Parietal lobe (tissue), 1 donor: ENCODE measurements around the gene SNAPC1. TPM values are rescaled to one million over a fixed set of nuclear protein-coding genes. Genes with fewer than 3 reads are reported as not detected.

Experiments used
- total RNA-seq: library from RNA; depleted of rRNA; stranded (reverse); fragments of >200 nt; gene quantifications from one replicate; pipeline ENCODE4 v1.2.3, GENCODE V29; 2014

SNAPC1 gene, protein sequence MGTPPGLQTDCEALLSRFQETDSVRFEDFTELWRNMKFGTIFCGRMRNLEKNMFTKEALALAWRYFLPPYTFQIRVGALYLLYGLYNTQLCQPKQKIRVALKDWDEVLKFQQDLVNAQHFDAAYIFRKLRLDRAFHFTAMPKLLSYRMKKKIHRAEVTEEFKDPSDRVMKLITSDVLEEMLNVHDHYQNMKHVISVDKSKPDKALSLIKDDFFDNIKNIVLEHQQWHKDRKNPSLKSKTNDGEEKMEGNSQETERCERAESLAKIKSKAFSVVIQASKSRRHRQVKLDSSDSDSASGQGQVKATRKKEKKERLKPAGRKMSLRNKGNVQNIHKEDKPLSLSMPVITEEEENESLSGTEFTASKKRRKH
- total RNA-seq, result 4.4 TPM

DNA sequence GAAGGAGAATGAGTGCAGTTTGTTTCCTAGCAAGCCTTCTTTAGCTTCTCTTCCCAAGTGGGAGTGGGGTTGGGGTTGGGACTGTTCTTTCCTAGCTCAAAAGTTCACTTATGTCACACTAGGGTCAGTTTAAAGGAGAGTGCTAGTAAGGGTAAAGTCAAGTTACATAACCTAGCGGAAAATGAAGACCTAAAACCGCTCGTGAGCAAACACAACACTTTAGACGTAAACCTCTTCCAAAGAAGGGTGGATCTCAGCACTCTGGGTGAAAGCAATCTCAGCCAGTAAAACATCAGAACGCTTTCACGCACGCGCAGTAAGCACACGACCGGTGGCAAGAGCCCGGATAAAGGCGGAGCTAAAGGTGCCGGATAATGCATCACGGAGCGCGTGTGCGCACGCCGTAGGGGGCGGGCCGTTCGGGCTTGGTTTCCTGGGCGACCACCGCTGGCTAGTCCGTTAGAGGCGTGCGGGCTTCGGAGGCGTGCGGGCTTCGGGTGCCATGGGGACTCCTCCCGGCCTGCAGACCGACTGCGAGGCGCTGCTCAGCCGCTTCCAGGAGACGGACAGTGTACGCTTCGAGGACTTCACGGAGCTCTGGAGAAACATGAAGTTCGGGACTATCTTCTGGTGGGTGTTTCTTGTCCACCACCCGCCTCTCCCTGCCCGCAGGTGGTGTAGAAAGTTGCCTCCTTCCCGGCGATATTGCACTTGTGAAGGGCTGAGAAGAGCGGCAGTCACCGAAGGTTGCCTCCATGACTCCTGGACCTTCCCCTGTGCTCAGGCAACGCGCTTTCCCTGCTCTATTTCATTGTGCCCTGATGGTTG is at the start of gene SNAPC1:
Gene SNAPC1, plus strand, starts transcription at position 462 of the 828 bp plus-strand sequence. Its CDS starts 41 bp downstream, at position 503.

DNA sequence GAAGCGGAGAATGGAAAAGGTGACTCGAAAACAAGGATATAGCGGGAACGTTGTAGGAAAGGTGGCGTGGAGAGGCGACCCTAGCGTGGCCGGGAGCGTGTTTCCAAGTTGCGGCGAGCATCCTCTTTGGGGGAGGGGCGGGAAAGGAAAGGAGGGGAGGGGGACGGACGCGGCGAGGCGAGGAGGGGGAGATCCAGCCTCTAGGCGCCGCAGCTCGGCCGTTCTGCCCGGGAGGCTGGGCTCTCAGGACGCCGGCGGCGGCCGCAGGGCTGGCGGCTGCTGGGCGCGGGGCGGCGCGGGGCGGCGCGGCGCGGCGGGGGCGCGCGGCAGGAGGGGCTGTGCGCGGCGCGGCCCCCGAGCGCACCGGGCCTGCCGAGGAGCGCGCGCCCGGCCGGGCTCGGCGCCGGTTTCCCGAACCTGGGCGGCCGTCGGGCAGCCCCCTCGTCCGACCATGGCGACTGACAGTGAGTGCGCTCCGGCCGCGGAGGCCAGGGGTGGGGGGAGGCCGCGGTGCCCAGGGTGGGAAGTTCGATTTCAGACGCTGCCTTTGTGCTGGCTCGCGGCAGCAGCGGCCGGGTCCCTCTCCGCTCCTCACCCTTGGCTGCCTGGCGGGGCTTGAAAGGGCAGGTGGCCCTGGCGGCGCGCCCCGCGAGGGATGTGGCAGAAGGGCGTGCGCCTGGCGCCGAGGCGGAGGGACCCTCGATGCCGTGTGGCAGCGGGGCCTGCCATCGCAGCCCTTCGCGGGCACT is 50.3 kb downstream of the SNAPC1 start, which contains the start of gene SYT16:
Gene SYT16, plus strand, starts transcription at position 357 of the 749 bp plus-strand sequence.

Other genes with a start within 250 kb of the SNAPC1 start
- gene HIF1A, start 66.9 kb upstream of the SNAPC1 start, total RNA-seq, result 149 TPM
- gene SYT16, start 50.3 kb downstream of the SNAPC1 start, total RNA-seq, result 88.6 TPM